ENCODE results near the gene ADAMTSL2. TPM values are rescaled to one million over a fixed set of nuclear protein-coding genes. Genes with fewer than 3 reads are reported as not detected.

The ADAMTSL2 gene
- total RNA-seq, 4 donors from 2014 or later, result 0.64 to 2.4 (median 1.5) TPM

GRCh38 chr9:133552236-133552635, 17.7 kb downstream of the ADAMTSL2 start:
- TF ChIP-seq POLR2A (IDR thresholded peaks at IDR 0.05), result no peak
- TF ChIP-seq EP300 (IDR thresholded peaks at IDR 0.05; ENCODE audit: low read depth), result no peak
- TF ChIP-seq POLR2AphosphoS5 (IDR thresholded peaks at IDR 0.05), result no peak
- TF ChIP-seq, protein P1, sequence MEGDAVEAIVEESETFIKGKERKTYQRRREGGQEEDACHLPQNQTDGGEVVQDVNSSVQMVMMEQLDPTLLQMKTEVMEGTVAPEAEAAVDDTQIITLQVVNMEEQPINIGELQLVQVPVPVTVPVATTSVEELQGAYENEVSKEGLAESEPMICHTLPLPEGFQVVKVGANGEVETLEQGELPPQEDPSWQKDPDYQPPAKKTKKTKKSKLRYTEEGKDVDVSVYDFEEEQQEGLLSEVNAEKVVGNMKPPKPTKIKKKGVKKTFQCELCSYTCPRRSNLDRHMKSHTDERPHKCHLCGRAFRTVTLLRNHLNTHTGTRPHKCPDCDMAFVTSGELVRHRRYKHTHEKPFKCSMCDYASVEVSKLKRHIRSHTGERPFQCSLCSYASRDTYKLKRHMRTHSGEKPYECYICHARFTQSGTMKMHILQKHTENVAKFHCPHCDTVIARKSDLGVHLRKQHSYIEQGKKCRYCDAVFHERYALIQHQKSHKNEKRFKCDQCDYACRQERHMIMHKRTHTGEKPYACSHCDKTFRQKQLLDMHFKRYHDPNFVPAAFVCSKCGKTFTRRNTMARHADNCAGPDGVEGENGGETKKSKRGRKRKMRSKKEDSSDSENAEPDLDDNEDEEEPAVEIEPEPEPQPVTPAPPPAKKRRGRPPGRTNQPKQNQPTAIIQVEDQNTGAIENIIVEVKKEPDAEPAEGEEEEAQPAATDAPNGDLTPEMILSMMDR (IDR thresholded peaks at IDR 0.05), result no peak
- intact Hi-C loops (cut with DNase I; ENCODE audit: low total_unique reads), result no loop called here
- in situ Hi-C loops (cut with MboI; ENCODE audit: low pct_ligation_motif_present in 1 of 4, low pct_unique_long_range_greater_than_20kb in 1 of 4, low sequenced_read_pairs in 3 of 4), result no loop called here

DNA sequence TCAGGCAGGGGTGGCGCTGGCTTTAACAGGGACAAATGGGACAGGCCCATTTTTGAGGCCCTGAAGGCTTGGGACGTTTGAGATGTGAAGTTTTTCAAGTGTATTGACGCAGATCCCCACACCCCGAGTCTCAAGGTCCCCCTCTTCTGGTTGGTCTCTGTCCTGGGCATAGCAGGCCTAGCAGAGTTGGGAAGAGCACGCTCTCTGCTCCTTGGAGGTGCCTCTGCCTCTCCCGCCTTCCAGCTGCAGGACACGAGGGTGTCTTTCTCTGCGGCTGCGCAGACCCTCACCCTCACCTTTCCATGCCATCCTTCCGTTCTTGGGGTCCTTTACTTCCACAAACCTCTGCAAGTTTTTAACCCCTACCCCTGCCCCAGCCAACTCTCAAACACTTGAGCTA, 18.6 kb downstream of the ADAMTSL2 start:
- no peaks in the 10 kb centered on the region for H3K9me3 ChIP-seq
- H3K27ac ChIP-seq, result no peak overlapping the region
- no peak for DNase-seq
- WGBS, 2 donors (ENCODE audit: low coverage in 1 of 2), result 60 to 93% methylated on average over 1 to 10 of the region's 10 CpGs
- TF ChIP-seq EP300 (IDR thresholded peaks at IDR 0.05; ENCODE audit: low read depth), result no peak
- no peak for TF ChIP-seq POLR2AphosphoS5 (IDR thresholded peaks at IDR 0.05)
- no peak for TF ChIP-seq POLR2A (IDR thresholded peaks at IDR 0.05)
- TF ChIP-seq, protein P1 (IDR thresholded peaks at IDR 0.05), result no peak
- H3K4me3 ChIP-seq, result no peak overlapping the region
- peaks cover 0 to 5% (median 0%) of the 10 kb centered on the region in 4 donors for H3K4me1 ChIP-seq
- H3K36me3 ChIP-seq, result no peaks in the 10 kb centered on the region
- intact Hi-C loops (cut with DNase I; ENCODE audit: low total_unique reads), result no loop called here
- H3K27me3 ChIP-seq, result no peaks in the 10 kb centered on the region
- in situ Hi-C loops (cut with MboI; ENCODE audit: low pct_ligation_motif_present in 1 of 4, low pct_unique_long_range_greater_than_20kb in 1 of 4, low sequenced_read_pairs in 3 of 4), result no loop called here

More at GRCh38 chr9:133552236-133552635, 17.7 kb downstream of the ADAMTSL2 start:
- Histone ChIP-seq H3K9me3 (no peaks in the 10 kb centered on the region), H3K4me1 (no peaks in the 10 kb centered on the region), H3K27me3 (no peaks in the 10 kb centered on the region), H3K4me3 (no peak overlapping the region), H3K27ac (no peak overlapping the region), H3K36me3 (no peaks in the 10 kb centered on the region)
- no peak for DNase-seq
- 75 to 85% methylated on average over 3 to 8 of the region's 8 CpGs for WGBS, 2 donors (ENCODE audit: low coverage in 1 of 2)

GRCh38 chr9:133553973-133554713, 19.6 kb downstream of the ADAMTSL2 start:
- Histone ChIP-seq H3K4me1 (peaks cover 0 to 6% (median 1%) of the 10 kb centered on the region in 4 donors), H3K9me3 (no peaks in the 10 kb centered on the region), H3K27ac (no peak overlapping the region), H3K27me3 (no peaks in the 10 kb centered on the region), H3K4me3 (no peak overlapping the region), H3K36me3 (no peaks in the 10 kb centered on the region)
- no peak for TF ChIP-seq POLR2AphosphoS5 (IDR thresholded peaks at IDR 0.05)
- no peak for TF ChIP-seq EP300 (IDR thresholded peaks at IDR 0.05; ENCODE audit: low read depth)
- TF ChIP-seq POLR2A (IDR thresholded peaks at IDR 0.05), result no peak
- TF ChIP-seq, protein P1 (IDR thresholded peaks at IDR 0.05), result no peak
- intact Hi-C loops (cut with DNase I; ENCODE audit: low total_unique reads), result no loop called here
- DNase-seq, result no peak
- 82% methylated on average over 18 of the region's 31 CpGs; no CpG with 5 or more reads in 1 of the 2 donors for WGBS, 2 donors (ENCODE audit: low coverage in 1 of 2)
- in situ Hi-C loops (cut with MboI; ENCODE audit: low pct_ligation_motif_present in 1 of 4, low pct_unique_long_range_greater_than_20kb in 1 of 4, low sequenced_read_pairs in 3 of 4), result no loop called here

GRCh38 chr9:133554729-133555128, 20.2 kb downstream of the ADAMTSL2 start:
- DNase-seq, result no peak
- Histone ChIP-seq H3K27ac (no peak overlapping the region), H3K9me3 (no peaks in the 10 kb centered on the region), H3K4me1 (peaks cover 0 to 6% (median 1%) of the 10 kb centered on the region in 4 donors), H3K36me3 (no peaks in the 10 kb centered on the region), H3K4me3 (no peak overlapping the region), H3K27me3 (no peaks in the 10 kb centered on the region)
- intact Hi-C loops (cut with DNase I; ENCODE audit: low total_unique reads) (no loop called here), in situ Hi-C loops (cut with MboI; ENCODE audit: low pct_ligation_motif_present in 1 of 4, low pct_unique_long_range_greater_than_20kb in 1 of 4, low sequenced_read_pairs in 3 of 4) (no loop called here)
- TF ChIP-seq POLR2AphosphoS5 (IDR thresholded peaks at IDR 0.05) (no peak), EP300 (IDR thresholded peaks at IDR 0.05; ENCODE audit: low read depth) (no peak)
- TF ChIP-seq, protein P1 (IDR thresholded peaks at IDR 0.05), result no peak
- WGBS, 2 donors (ENCODE audit: low coverage in 1 of 2), result 88% methylated on average over 8 of the region's 8 CpGs; no CpG with 5 or more reads in 1 of the 2 donors
